WERI-Rb-1 (cell line): ENCODE results near the gene PRKG2.

Source experiments
- DNase-seq: peaks from one replicate; pipeline ENCODE4 v3.0.0-alpha.2; 2020
- H3K27ac ChIP-seq: fragments of 250-450 bp; sonication (Bioruptor Pico); 2 replicates; pipeline ENCODE4 v1.5.1; 2020; ENCODE audit warnings: mild to moderate bottlenecking, moderate library complexity
- H3K27me3 ChIP-seq: fragments of 250-450 bp; sonication (Bioruptor Pico); 2 replicates; pipeline ENCODE4 v1.5.1; 2021; ENCODE audit warnings: mild to moderate bottlenecking, low read depth, moderate library complexity; ENCODE audit not compliant: insufficient read depth, severe bottlenecking
- H3K36me3 ChIP-seq: fragments of 250-450 bp; sonication (Bioruptor Pico); 2 replicates; pipeline ENCODE4 v1.5.1; 2020; ENCODE audit warnings: mild to moderate bottlenecking, moderate library complexity
- H3K4me3 ChIP-seq: 2 replicates; pipeline ENCODE4 v1.5.1; 2011; ENCODE audit warnings: low read depth, mild to moderate bottlenecking, control low read depth, low read length
- H3K9me3 ChIP-seq: fragments of 250-450 bp; sonication (Bioruptor Pico); 2 replicates; pipeline ENCODE4 v1.5.1; 2021; ENCODE audit warnings: mild to moderate bottlenecking, moderate library complexity; ENCODE audit not compliant: severe bottlenecking
- TF ChIP-seq, protein P1 (sequence below): IDR thresholded peaks from 2 replicates; pipeline ENCODE4 v1.5.1; 2011; ENCODE audit warnings: low read depth, mild to moderate bottlenecking, control low read depth, inconsistent platforms, low read length

The PRKG2 gene

GRCh38 chr4:81197864-81198524 is 17.0 kb downstream of the PRKG2 start:
- H3K4me3 ChIP-seq, result no peak overlapping the region
- H3K27me3 ChIP-seq, result no peaks in the 10 kb centered on the region
- no peak overlapping the region for H3K27ac ChIP-seq
- TF ChIP-seq, protein P1, sequence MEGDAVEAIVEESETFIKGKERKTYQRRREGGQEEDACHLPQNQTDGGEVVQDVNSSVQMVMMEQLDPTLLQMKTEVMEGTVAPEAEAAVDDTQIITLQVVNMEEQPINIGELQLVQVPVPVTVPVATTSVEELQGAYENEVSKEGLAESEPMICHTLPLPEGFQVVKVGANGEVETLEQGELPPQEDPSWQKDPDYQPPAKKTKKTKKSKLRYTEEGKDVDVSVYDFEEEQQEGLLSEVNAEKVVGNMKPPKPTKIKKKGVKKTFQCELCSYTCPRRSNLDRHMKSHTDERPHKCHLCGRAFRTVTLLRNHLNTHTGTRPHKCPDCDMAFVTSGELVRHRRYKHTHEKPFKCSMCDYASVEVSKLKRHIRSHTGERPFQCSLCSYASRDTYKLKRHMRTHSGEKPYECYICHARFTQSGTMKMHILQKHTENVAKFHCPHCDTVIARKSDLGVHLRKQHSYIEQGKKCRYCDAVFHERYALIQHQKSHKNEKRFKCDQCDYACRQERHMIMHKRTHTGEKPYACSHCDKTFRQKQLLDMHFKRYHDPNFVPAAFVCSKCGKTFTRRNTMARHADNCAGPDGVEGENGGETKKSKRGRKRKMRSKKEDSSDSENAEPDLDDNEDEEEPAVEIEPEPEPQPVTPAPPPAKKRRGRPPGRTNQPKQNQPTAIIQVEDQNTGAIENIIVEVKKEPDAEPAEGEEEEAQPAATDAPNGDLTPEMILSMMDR, result no peak
- no peak for DNase-seq
- H3K36me3 ChIP-seq, result no peaks in the 10 kb centered on the region
- no peaks in the 10 kb centered on the region for H3K9me3 ChIP-seq

DNA sequence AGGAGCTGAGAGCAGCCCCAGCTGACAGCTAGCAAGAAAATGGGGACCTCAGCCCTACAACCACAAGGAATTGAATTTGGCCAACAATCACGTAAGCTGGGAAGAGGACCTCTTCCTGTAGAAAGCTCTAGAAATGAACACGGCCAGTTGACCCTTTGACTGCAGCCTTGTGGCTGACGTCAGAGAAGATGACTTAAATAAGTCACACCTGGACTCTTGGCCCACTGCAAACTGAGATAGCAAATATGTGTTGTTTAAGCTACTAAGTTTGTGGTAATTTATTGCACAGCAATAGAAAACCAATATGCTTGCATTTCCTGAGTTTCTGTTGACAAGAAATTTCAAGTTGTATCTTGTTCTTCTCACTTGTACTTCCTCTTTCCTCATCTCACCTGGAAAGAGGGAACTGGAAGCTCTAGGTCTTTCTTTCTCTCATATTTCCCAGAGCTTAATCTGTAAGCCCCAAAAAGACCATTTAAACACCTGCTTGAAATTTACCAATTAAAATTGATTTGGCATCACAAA is 18.8 kb downstream of the PRKG2 start:
- Histone ChIP-seq H3K9me3 (no peaks in the 10 kb centered on the region), H3K27me3 (no peaks in the 10 kb centered on the region), H3K4me3 (no peak overlapping the region), H3K36me3 (no peaks in the 10 kb centered on the region), H3K27ac (no peak overlapping the region)
- DNase-seq, result no peak
- TF ChIP-seq, protein P1, result no peak

DNA sequence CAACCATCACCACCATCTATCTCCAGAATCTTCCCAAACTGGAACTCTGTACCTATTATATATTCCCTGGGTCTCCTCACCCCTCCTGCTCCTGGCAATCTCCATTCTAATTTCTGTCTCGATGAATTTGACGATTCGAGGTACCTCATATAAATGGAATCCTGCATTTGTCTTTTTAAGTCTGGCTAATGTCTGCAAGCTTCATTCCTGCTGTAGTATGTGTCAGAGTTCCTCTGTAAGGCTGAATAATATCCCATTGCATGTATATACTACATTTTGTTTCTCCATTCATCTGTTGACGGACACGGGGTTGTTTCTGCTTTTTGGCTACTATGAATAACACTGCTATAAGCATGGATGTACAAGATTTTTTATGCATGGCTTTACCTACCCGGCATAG is 19.5 kb downstream of the PRKG2 start:
- Histone ChIP-seq H3K27me3 (no peaks in the 10 kb centered on the region), H3K4me3 (no peak overlapping the region), H3K36me3 (no peaks in the 10 kb centered on the region), H3K9me3 (no peaks in the 10 kb centered on the region), H3K27ac (no peak overlapping the region)
- no peak for DNase-seq
- TF ChIP-seq, protein P1, result no peak

DNA sequence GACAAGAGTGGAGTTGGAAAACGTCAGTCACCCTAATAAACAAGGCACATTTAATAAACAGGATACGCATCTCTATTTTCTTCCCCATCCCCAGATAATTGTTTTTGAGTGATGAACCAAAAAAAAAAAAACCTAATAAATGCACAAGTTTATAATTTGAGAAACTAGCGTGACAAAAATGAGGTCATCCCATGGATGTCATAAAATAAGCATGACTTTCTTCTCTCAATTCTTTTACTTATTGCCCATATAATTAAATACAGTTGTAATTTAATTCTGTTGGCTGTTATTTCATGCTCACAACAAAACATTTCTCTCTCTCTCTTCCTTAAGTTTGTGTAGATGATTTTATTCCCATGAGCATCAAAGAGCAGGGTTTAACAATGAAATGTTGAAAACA is 20.7 kb downstream of the PRKG2 start:
- no peak for DNase-seq

DNA sequence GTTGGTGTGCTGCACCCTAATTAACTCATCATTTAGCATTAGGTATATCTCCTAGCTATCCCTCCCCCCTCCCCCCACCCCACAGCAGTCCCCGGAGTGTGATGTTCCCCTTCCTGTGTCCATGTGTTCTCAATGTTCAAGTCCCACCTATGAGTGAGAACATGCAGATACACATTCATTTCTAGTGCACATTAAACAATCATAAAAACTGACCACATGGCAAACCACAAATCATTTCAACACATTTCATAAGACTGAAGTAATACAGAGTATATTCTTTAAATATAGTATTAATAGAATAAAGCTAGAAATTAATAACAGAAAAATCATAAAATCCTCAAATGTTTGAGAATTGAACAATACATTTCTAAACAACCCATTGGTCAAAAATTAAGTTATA is 34.1 kb downstream of the PRKG2 start:
- Histone ChIP-seq H3K36me3 (no peaks in the 10 kb centered on the region), H3K27ac (no peak overlapping the region)
- DNase-seq, result no peak

More for the DNA sequence above, 20.7 kb downstream of the PRKG2 start:
- TF ChIP-seq, protein P1, result no peak
- Histone ChIP-seq H3K9me3 (no peaks in the 10 kb centered on the region), H3K27ac (no peak overlapping the region), H3K36me3 (no peaks in the 10 kb centered on the region), H3K27me3 (no peaks in the 10 kb centered on the region), H3K4me3 (no peak overlapping the region)

More for the DNA sequence above, 34.1 kb downstream of the PRKG2 start:
- no peaks in the 10 kb centered on the region for H3K9me3 ChIP-seq
- TF ChIP-seq, protein P1, result no peak
- no peak overlapping the region for H3K4me3 ChIP-seq
- no peaks in the 10 kb centered on the region for H3K27me3 ChIP-seq
